NCI-H146 (cell line): ENCODE results near the gene SCYL1.
A peak's percentile ranks its signal among the peaks of the same experiment; 100 is the strongest.

Experiments
- DNase-seq: peaks from one replicate; lab custom pipeline; 2025; lab: John Stamatoyannopoulos, UW

SCYL1 gene

GRCh38 chr11:65524741-65525545 lies at the start of gene SCYL1:
SCYL1 (plus strand) TSS chr11:65525083; CDS start chr11:65525154, 71 bp downstream.
- DNase-seq: peak; percentile 76

- DNase-seq: no peak
Observed at GRCh38 chr11:65476632-65477148, 48.2 kb upstream of the SCYL1 start.

- DNase-seq: peak; percentile 94
Observed at GRCh38 chr11:65477149-65477965, 47.5 kb upstream of the SCYL1 start.

GRCh38 chr11:65478388-65479183 lies 46.3 kb upstream of the SCYL1 start:
- no peak for DNase-seq

- peak; percentile 37 for DNase-seq
Observed at GRCh38 chr11:65479184-65480145, 45.4 kb upstream of the SCYL1 start.

GRCh38 chr11:65482306-65482850 lies 42.5 kb upstream of the SCYL1 start:
- DNase-seq: no peak

GRCh38 chr11:65485920-65486219 lies 39.0 kb upstream of the SCYL1 start:
- no peak for DNase-seq

- DNase-seq: no peak
Observed at GRCh38 chr11:65486570-65487466, 38.1 kb upstream of the SCYL1 start.

GRCh38 chr11:65487467-65488272 lies 37.2 kb upstream of the SCYL1 start:
- peak; percentile 99 for DNase-seq

- DNase-seq: peak; percentile 87
Observed at GRCh38 chr11:65488273-65489034, 36.4 kb upstream of the SCYL1 start.

- no peak for DNase-seq
Observed at GRCh38 chr11:65489035-65489705, 35.7 kb upstream of the SCYL1 start.

GRCh38 chr11:65489706-65490320 lies 35.1 kb upstream of the SCYL1 start:
- DNase-seq: no peak

- no peak for DNase-seq
Observed at GRCh38 chr11:65491163-65491465, 33.8 kb upstream of the SCYL1 start.

GRCh38 chr11:65491614-65492386 lies 33.1 kb upstream of the SCYL1 start:
- peak; percentile 99 for DNase-seq

- no peak for DNase-seq
Observed at GRCh38 chr11:65492387-65492636, 32.6 kb upstream of the SCYL1 start.

- DNase-seq: no peak
Observed at GRCh38 chr11:65492637-65493366, 32.1 kb upstream of the SCYL1 start.
